ENCODE data around the gene BRPF1. TPM values are rescaled to one million over a fixed set of nuclear protein-coding genes. Genes with fewer than 3 reads are reported as not detected.

BRPF1 gene
- polyA plus RNA-seq, 1 donor = 17.6 TPM

GRCh38 chr3:9690451-9691450, 40.8 kb upstream of the BRPF1 start:
- H3K27ac ChIP-seq (ENCODE audit: low read length) = no peak overlapping the region
- no peaks in the 10 kb centered on the region for H3K9me3 ChIP-seq (ENCODE audit: control insufficient read depth, low read depth, low read length)
- no peaks in the 10 kb centered on the region for H3K4me1 ChIP-seq (ENCODE audit: control insufficient read depth, insufficient read depth, low read length)
- H3K4me3 ChIP-seq (ENCODE audit: low read length) = no peak overlapping the region
- peaks cover 97% of the 10 kb centered on the region for H3K36me3 ChIP-seq (ENCODE audit: control insufficient read depth, insufficient read depth, low read length)
- no peaks in the 10 kb centered on the region for H3K27me3 ChIP-seq (ENCODE audit: control insufficient read depth, insufficient read depth, low read length)
- DNase-seq = no peak
- 80% methylated on average over 2 of the region's 15 CpGs for WGBS (ENCODE audit: insufficient coverage, low lambda C conversion rate)

- DNase-seq = no peak
- H3K36me3 ChIP-seq (ENCODE audit: control insufficient read depth, insufficient read depth, low read length) = peaks cover 94% of the 10 kb centered on the region
These were observed 39.9 kb upstream of the BRPF1 start for GRCh38 chr3:9691636-9692035.

GRCh38 chr3:9692416-9692815, 39.1 kb upstream of the BRPF1 start:
- no CpG with 5 or more reads among the region's 5 CpGs for WGBS (ENCODE audit: insufficient coverage, low lambda C conversion rate)

More at GRCh38 chr3:9691636-9692035, 39.9 kb upstream of the BRPF1 start:
- H3K27ac ChIP-seq (ENCODE audit: low read length) = no peak overlapping the region
- WGBS (ENCODE audit: insufficient coverage, low lambda C conversion rate) = no CpG with 5 or more reads among the region's 2 CpGs
- no peak overlapping the region for H3K4me3 ChIP-seq (ENCODE audit: low read length)
- no peaks in the 10 kb centered on the region for H3K27me3 ChIP-seq (ENCODE audit: control insufficient read depth, insufficient read depth, low read length)
- H3K9me3 ChIP-seq (ENCODE audit: control insufficient read depth, low read depth, low read length) = no peaks in the 10 kb centered on the region
- H3K4me1 ChIP-seq (ENCODE audit: control insufficient read depth, insufficient read depth, low read length) = no peaks in the 10 kb centered on the region

GRCh38 chr3:9695345-9695744, 36.2 kb upstream of the BRPF1 start:
- Histone ChIP-seq H3K27ac (ENCODE audit: low read length) (no peak overlapping the region), H3K27me3 (ENCODE audit: control insufficient read depth, insufficient read depth, low read length) (no peaks in the 10 kb centered on the region), H3K9me3 (ENCODE audit: control insufficient read depth, low read depth, low read length) (no peaks in the 10 kb centered on the region), H3K4me3 (ENCODE audit: low read length) (no peak overlapping the region), H3K4me1 (ENCODE audit: control insufficient read depth, insufficient read depth, low read length) (no peaks in the 10 kb centered on the region), H3K36me3 (ENCODE audit: control insufficient read depth, insufficient read depth, low read length) (peaks cover 90% of the 10 kb centered on the region)
- DNase-seq = no peak
- no CpG with 5 or more reads among the region's 4 CpGs for WGBS (ENCODE audit: insufficient coverage, low lambda C conversion rate)

More at GRCh38 chr3:9692416-9692815, 39.1 kb upstream of the BRPF1 start:
- no peak for DNase-seq
- Histone ChIP-seq H3K27ac (ENCODE audit: low read length) (no peak overlapping the region), H3K9me3 (ENCODE audit: control insufficient read depth, low read depth, low read length) (no peaks in the 10 kb centered on the region), H3K36me3 (ENCODE audit: control insufficient read depth, insufficient read depth, low read length) (peaks cover 94% of the 10 kb centered on the region), H3K4me3 (ENCODE audit: low read length) (no peak overlapping the region), H3K27me3 (ENCODE audit: control insufficient read depth, insufficient read depth, low read length) (no peaks in the 10 kb centered on the region), H3K4me1 (ENCODE audit: control insufficient read depth, insufficient read depth, low read length) (no peaks in the 10 kb centered on the region)

- Histone ChIP-seq H3K27me3 (ENCODE audit: control insufficient read depth, insufficient read depth, low read length) (no peaks in the 10 kb centered on the region), H3K27ac (ENCODE audit: low read length) (no peak overlapping the region), H3K4me3 (ENCODE audit: low read length) (no peak overlapping the region), H3K9me3 (ENCODE audit: control insufficient read depth, low read depth, low read length) (no peaks in the 10 kb centered on the region), H3K36me3 (ENCODE audit: control insufficient read depth, insufficient read depth, low read length) (peaks cover 88% of the 10 kb centered on the region), H3K4me1 (ENCODE audit: control insufficient read depth, insufficient read depth, low read length) (no peaks in the 10 kb centered on the region)
- no peak for DNase-seq
- no CpG with 5 or more reads among the region's 7 CpGs for WGBS (ENCODE audit: insufficient coverage, low lambda C conversion rate)
These were observed 35.8 kb upstream of the BRPF1 start for GRCh38 chr3:9695746-9696145.

- no peaks in the 10 kb centered on the region for H3K4me1 ChIP-seq (ENCODE audit: control insufficient read depth, insufficient read depth, low read length)
- peaks cover 84% of the 10 kb centered on the region for H3K36me3 ChIP-seq (ENCODE audit: control insufficient read depth, insufficient read depth, low read length)
- no peaks in the 10 kb centered on the region for H3K27me3 ChIP-seq (ENCODE audit: control insufficient read depth, insufficient read depth, low read length)
- no peak overlapping the region for H3K27ac ChIP-seq (ENCODE audit: low read length)
- no peaks in the 10 kb centered on the region for H3K9me3 ChIP-seq (ENCODE audit: control insufficient read depth, low read depth, low read length)
- no peak for DNase-seq
- no CpG with 5 or more reads among the region's 5 CpGs for WGBS (ENCODE audit: insufficient coverage, low lambda C conversion rate)
- H3K4me3 ChIP-seq (ENCODE audit: low read length) = no peak overlapping the region
These were observed 34.9 kb upstream of the BRPF1 start for GRCh38 chr3:9696480-9697220.

- 100% methylated on average over 1 of the region's 4 CpGs for WGBS (ENCODE audit: insufficient coverage, low lambda C conversion rate)
- Histone ChIP-seq H3K9me3 (ENCODE audit: control insufficient read depth, low read depth, low read length) (no peaks in the 10 kb centered on the region), H3K27me3 (ENCODE audit: control insufficient read depth, insufficient read depth, low read length) (no peaks in the 10 kb centered on the region), H3K4me3 (ENCODE audit: low read length) (no peak overlapping the region), H3K36me3 (ENCODE audit: control insufficient read depth, insufficient read depth, low read length) (peaks cover 79% of the 10 kb centered on the region), H3K27ac (ENCODE audit: low read length) (no peak overlapping the region), H3K4me1 (ENCODE audit: control insufficient read depth, insufficient read depth, low read length) (no peaks in the 10 kb centered on the region)
- no peak for DNase-seq
These were observed 33.6 kb upstream of the BRPF1 start for GRCh38 chr3:9697892-9698291.

- no peak for DNase-seq
- no peak overlapping the region for H3K4me3 ChIP-seq (ENCODE audit: low read length)
- no peaks in the 10 kb centered on the region for H3K4me1 ChIP-seq (ENCODE audit: control insufficient read depth, insufficient read depth, low read length)
- no peaks in the 10 kb centered on the region for H3K9me3 ChIP-seq (ENCODE audit: control insufficient read depth, low read depth, low read length)
- H3K36me3 ChIP-seq (ENCODE audit: control insufficient read depth, insufficient read depth, low read length) = peaks cover 75% of the 10 kb centered on the region
- H3K27ac ChIP-seq (ENCODE audit: low read length) = no peak overlapping the region
- WGBS (ENCODE audit: insufficient coverage, low lambda C conversion rate) = no CpG with 5 or more reads among the region's 3 CpGs
- no peaks in the 10 kb centered on the region for H3K27me3 ChIP-seq (ENCODE audit: control insufficient read depth, insufficient read depth, low read length)
These were observed 33.2 kb upstream of the BRPF1 start for GRCh38 chr3:9698293-9698692.

DNA sequence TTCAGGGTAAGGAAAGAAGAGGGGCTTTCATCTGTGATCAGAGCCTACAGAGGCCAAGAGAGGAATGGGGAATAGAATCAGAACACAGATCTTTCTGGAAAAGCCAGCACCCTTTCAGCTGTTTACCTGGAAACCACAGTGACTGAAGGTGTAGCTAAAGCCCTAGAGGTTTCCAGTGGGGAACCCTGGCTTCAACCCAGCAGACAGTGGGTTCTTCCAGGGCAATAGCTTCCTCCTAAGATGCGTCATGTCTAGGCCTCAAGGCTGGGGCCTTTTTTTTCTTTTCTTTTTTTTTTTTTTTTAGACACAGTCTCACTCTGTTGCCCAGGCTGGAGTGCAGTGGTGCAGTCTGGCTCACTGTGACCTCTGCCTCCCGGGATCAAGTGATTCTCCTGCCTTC, 31.0 kb upstream of the BRPF1 start:
- peaks cover 10% of the 10 kb centered on the region for H3K4me1 ChIP-seq (ENCODE audit: control insufficient read depth, insufficient read depth, low read length)
- WGBS (ENCODE audit: insufficient coverage, low lambda C conversion rate) = no CpG with 5 or more reads among the region's 2 CpGs

GRCh38 chr3:9701006-9701405, 30.5 kb upstream of the BRPF1 start:
- Histone ChIP-seq H3K4me1 (ENCODE audit: control insufficient read depth, insufficient read depth, low read length) (peaks cover 10% of the 10 kb centered on the region), H3K4me3 (ENCODE audit: low read length) (no peak overlapping the region), H3K36me3 (ENCODE audit: control insufficient read depth, insufficient read depth, low read length) (peaks cover 52% of the 10 kb centered on the region), H3K27me3 (ENCODE audit: control insufficient read depth, insufficient read depth, low read length) (peaks cover 19% of the 10 kb centered on the region), H3K9me3 (ENCODE audit: control insufficient read depth, low read depth, low read length) (no peaks in the 10 kb centered on the region), H3K27ac (ENCODE audit: low read length) (no peak overlapping the region)
- DNase-seq = no peak
- WGBS (ENCODE audit: insufficient coverage, low lambda C conversion rate) = no CpG with 5 or more reads among the region's 7 CpGs

More for the DNA sequence above, 31.0 kb upstream of the BRPF1 start:
- H3K27me3 ChIP-seq (ENCODE audit: control insufficient read depth, insufficient read depth, low read length) = peaks cover 16% of the 10 kb centered on the region
- no peak overlapping the region for H3K27ac ChIP-seq (ENCODE audit: low read length)
- H3K4me3 ChIP-seq (ENCODE audit: low read length) = no peak overlapping the region
- H3K36me3 ChIP-seq (ENCODE audit: control insufficient read depth, insufficient read depth, low read length) = peaks cover 56% of the 10 kb centered on the region
- no peaks in the 10 kb centered on the region for H3K9me3 ChIP-seq (ENCODE audit: control insufficient read depth, low read depth, low read length)
- no peak for DNase-seq

Measured in large intestine (tissue), 3 donors.